HTERT RPE-1 (cell line): ENCODE data around the gene HIBADH.

Experiments used
- in situ Hi-C: fragments of 300-500 bp; cut with MboI; formaldehyde crosslinking; loops from 4 replicates; pipeline ENCODE4 v1.14.3; 2020; ENCODE audit warnings: low sequenced_read_pairs

The HIBADH gene

GRCh38 chr7:27553273-27553672 lies 109.4 kb downstream of the HIBADH start:
- in situ Hi-C loops = no loop called here

GRCh38 chr7:27551803-27552400 lies 110.8 kb downstream of the HIBADH start:
- in situ Hi-C loops = no loop called here

- in situ Hi-C loops = no loop called here
Observed at GRCh38 chr7:27549606-27550005, 113.1 kb downstream of the HIBADH start.

- in situ Hi-C loops = no loop called here
Observed at GRCh38 chr7:27548304-27548703, 114.4 kb downstream of the HIBADH start.

- in situ Hi-C loops = no loop called here
Observed at GRCh38 chr7:27547401-27547800, 115.3 kb downstream of the HIBADH start.

- in situ Hi-C loops = no loop called here
Observed at GRCh38 chr7:27546610-27547009, 116.1 kb downstream of the HIBADH start.

GRCh38 chr7:27535795-27536194 lies 126.9 kb downstream of the HIBADH start:
- in situ Hi-C loops = no loop called here

- in situ Hi-C loops = no loop called here
Observed at GRCh38 chr7:27533652-27534081, 129.0 kb downstream of the HIBADH start.

GRCh38 chr7:27532314-27532713 lies 130.4 kb downstream of the HIBADH start:
- in situ Hi-C loops = no loop called here

GRCh38 chr7:27527348-27527714 lies 135.4 kb downstream of the HIBADH start:
- in situ Hi-C loops = no loop called here

- in situ Hi-C loops = no loop called here
Observed at GRCh38 chr7:27526611-27527347, 135.9 kb downstream of the HIBADH start.

GRCh38 chr7:27526131-27526530 lies 136.6 kb downstream of the HIBADH start:
- in situ Hi-C loops = no loop called here

GRCh38 chr7:27523321-27523720 lies 139.4 kb downstream of the HIBADH start:
- in situ Hi-C loops = no loop called here

GRCh38 chr7:27522566-27522965 lies 140.1 kb downstream of the HIBADH start:
- in situ Hi-C loops = no loop called here

GRCh38 chr7:27520815-27521790 lies 141.6 kb downstream of the HIBADH start:
- in situ Hi-C loops = no loop called here

GRCh38 chr7:27519793-27520469 lies 142.8 kb downstream of the HIBADH start:
- in situ Hi-C loops = no loop called here

GRCh38 chr7:27518561-27519350 lies 143.9 kb downstream of the HIBADH start:
- in situ Hi-C loops = no loop called here

GRCh38 chr7:27516421-27516820 lies 146.3 kb downstream of the HIBADH start:
- in situ Hi-C loops = no loop called here

- in situ Hi-C loops = no loop called here
Observed at GRCh38 chr7:27515933-27516332, 146.8 kb downstream of the HIBADH start.

GRCh38 chr7:27514861-27515260 lies 147.8 kb downstream of the HIBADH start:
- in situ Hi-C loops = no loop called here
